ENCODE results near the gene VPS35L.

The VPS35L gene

DNA sequence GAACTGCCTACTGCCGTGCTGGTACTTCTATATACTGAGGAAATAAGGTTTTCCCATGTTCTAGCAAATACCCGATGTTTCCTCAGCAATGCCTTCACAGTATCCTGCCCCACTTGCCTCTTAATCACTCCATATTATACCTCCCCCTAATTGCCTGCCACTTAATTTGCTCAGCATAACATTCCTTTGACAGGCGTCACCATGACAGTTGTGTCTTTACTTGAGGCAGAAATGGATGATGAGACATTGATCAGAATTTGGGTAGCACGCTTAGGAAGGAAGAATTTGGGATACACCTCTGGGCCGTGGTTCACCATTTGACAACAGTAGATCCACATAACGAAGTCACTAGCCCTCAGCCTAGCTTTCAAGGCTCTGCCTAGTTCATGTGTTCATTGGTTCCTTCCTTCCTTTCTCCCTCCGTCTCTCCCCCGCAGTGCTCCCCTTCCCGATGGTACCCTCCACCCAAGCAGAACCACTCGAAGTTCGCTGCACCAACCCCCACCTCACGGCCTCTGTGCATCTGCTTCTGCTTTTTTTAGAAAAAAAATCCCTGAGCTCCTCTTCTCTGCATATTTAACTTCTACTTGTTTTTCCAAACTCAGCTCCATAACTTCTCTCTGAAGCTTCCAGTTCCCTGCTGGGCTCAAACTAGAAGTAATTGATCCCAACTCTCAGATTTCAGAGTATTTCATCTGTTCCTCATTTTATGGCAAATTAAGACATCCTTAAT is 182.0 kb downstream of the VPS35L start:
- in situ Hi-C loops (cut with HindIII; ENCODE audit: low sequenced_read_pairs), result no loop called here

- in situ Hi-C loops (cut with HindIII; ENCODE audit: low sequenced_read_pairs), result no loop called here
Observed at GRCh38 chr16:19741354-19741753, 185.9 kb downstream of the VPS35L start.

GRCh38 chr16:19743816-19744159 is 188.3 kb downstream of the VPS35L start:
- in situ Hi-C loops (cut with HindIII; ENCODE audit: low sequenced_read_pairs), result no loop called here

GRCh38 chr16:19744670-19745069 is 189.2 kb downstream of the VPS35L start:
- in situ Hi-C loops (cut with HindIII; ENCODE audit: low sequenced_read_pairs), result no loop called here

GRCh38 chr16:19745286-19746010 is 189.9 kb downstream of the VPS35L start:
- in situ Hi-C loops (cut with HindIII; ENCODE audit: low sequenced_read_pairs), result no loop called here

- in situ Hi-C loops (cut with HindIII; ENCODE audit: low sequenced_read_pairs), result no loop called here
Observed at GRCh38 chr16:19746561-19746960, 191.1 kb downstream of the VPS35L start.

GRCh38 chr16:19748389-19749168 is 193.1 kb downstream of the VPS35L start:
- in situ Hi-C loops (cut with HindIII; ENCODE audit: low sequenced_read_pairs), result no loop called here

GRCh38 chr16:19749571-19750080 is 194.1 kb downstream of the VPS35L start:
- in situ Hi-C loops (cut with HindIII; ENCODE audit: low sequenced_read_pairs), result no loop called here

Data from DLD1 (cell line).